Body of pancreas (tissue), 4 donors: Measurements from ENCODE around the gene ZNF513.

Source experiments
- POLR2A ChIP-seq, 3 donors: fragments of 450-650 bp; IDR thresholded peaks; one replicate each; pipeline ENCODE4 v1.6.1; 2016; ENCODE audit warnings: antibody characterized with exemption in 3 of 3, mild to moderate bottlenecking in 2 of 3
- TF ChIP-seq, protein P1 (sequence below), 7 experiments: fragments of 450-650 bp in 4 of 7; fragments of 200-600 bp in 3 of 7; sonication (generic) in 3 of 7; IDR thresholded peaks; one replicate each; pipeline ENCODE4 v1.5.1; 2016 to 2019; ENCODE audit warnings: antibody characterized with exemption in 7 of 7

DNA sequence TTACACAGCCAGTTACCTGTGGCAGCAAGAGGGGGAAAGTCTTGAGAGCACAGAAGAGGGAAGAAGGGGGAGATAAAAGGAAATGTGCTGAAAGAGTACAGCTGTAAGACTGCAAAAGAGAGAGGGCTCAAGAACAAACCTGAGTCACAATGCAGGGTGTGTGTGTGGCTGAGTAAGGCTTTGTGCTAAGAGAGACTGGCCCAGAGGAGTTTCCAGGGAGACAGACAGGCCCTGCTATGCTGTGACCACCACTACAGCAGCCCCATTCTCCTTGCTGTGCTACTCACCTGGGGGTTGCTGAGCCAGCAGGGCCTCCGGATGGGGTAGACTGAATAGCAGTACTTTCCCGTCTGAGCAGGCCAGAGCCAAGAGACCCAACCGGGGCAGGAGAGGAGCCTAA lies 45.2 kb downstream of the ZNF513 start:
- no peak for TF ChIP-seq POLR2A (IDR thresholded peaks at IDR 0.05)
- TF ChIP-seq, protein P1, sequence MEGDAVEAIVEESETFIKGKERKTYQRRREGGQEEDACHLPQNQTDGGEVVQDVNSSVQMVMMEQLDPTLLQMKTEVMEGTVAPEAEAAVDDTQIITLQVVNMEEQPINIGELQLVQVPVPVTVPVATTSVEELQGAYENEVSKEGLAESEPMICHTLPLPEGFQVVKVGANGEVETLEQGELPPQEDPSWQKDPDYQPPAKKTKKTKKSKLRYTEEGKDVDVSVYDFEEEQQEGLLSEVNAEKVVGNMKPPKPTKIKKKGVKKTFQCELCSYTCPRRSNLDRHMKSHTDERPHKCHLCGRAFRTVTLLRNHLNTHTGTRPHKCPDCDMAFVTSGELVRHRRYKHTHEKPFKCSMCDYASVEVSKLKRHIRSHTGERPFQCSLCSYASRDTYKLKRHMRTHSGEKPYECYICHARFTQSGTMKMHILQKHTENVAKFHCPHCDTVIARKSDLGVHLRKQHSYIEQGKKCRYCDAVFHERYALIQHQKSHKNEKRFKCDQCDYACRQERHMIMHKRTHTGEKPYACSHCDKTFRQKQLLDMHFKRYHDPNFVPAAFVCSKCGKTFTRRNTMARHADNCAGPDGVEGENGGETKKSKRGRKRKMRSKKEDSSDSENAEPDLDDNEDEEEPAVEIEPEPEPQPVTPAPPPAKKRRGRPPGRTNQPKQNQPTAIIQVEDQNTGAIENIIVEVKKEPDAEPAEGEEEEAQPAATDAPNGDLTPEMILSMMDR (IDR thresholded peaks at IDR 0.05) = no peak
